Thyroid gland (tissue), 4 donors: ENCODE results near the gene SAXO1.

ENCODE experiments used
- CTCF ChIP-seq, 6 experiments: fragments of 200-600 bp in 3 of 6; fragments of 450-650 bp in 3 of 6; sonication (generic) in 3 of 6; IDR thresholded peaks; one replicate each; pipeline ENCODE4 v1.5.1; 2016 to 2019; ENCODE audit warnings: antibody characterized with exemption in 6 of 6, mild to moderate bottlenecking in 2 of 6, inconsistent platforms in 1 of 6, moderate library complexity in 1 of 6
- POLR2A ChIP-seq, 2 donors: fragments of 450-650 bp; IDR thresholded peaks; one replicate each; pipeline ENCODE4 v1.6.1; 2017; ENCODE audit warnings: antibody characterized with exemption in 2 of 2, mild to moderate bottlenecking in 2 of 2, moderate library complexity in 1 of 2

GRCh38 chr9:18905028-18905882, 127.8 kb downstream of the SAXO1 start:
- TF ChIP-seq CTCF (IDR thresholded peaks at IDR 0.05) (no peak), POLR2A (IDR thresholded peaks at IDR 0.05) (no peak)
